AG09309 (cell line): ENCODE measurements around the gene CD79B.

Experiments used
- DNase-seq: peaks from one replicate; pipeline ENCODE4 v3.0.0-alpha.2; 2010; ENCODE audit warnings: low read depth
- H3K4me3 ChIP-seq: 2 replicates; pipeline ENCODE4 v1.5.1; 2011; ENCODE audit warnings: mild to moderate bottlenecking, low read depth, low read length, moderate library complexity; ENCODE audit not compliant: control insufficient read depth
- CTCF ChIP-seq: IDR thresholded peaks from 2 replicates; pipeline ENCODE4 v1.5.1; 2011; ENCODE audit warnings: mild to moderate bottlenecking, low read depth, low read length, inconsistent platforms; ENCODE audit not compliant: insufficient read depth, control insufficient read depth; ENCODE audit errors: missing control alignments

The CD79B gene

GRCh38 chr17:63934183-63935112, 2.3 kb upstream of the CD79B start:
- no peak for TF ChIP-seq CTCF
- DNase-seq, result no peak

GRCh38 chr17:63933598-63933997, 1.5 kb upstream of the CD79B start:
- no peak for TF ChIP-seq CTCF
- no peak for DNase-seq
- H3K4me3 ChIP-seq, result no peak overlapping the region

More at GRCh38 chr17:63934183-63935112, 2.3 kb upstream of the CD79B start:
- H3K4me3 ChIP-seq, result no peak overlapping the region

GRCh38 chr17:63932721-63933120, 590 bp upstream of the CD79B start:
- no peak overlapping the region for H3K4me3 ChIP-seq
- TF ChIP-seq CTCF, result no peak
- no peak for DNase-seq

GRCh38 chr17:63930951-63931575, 1.1 kb downstream of the CD79B start:
- H3K4me3 ChIP-seq, result no peak overlapping the region
- TF ChIP-seq CTCF, result no peak
- no peak for DNase-seq

- no peak for DNase-seq
- TF ChIP-seq CTCF, result no peak
- H3K4me3 ChIP-seq, result no peak overlapping the region
Observed at GRCh38 chr17:63929860-63930766, 2.0 kb downstream of the CD79B start.
